ENCODE results near the gene SCN7A.

- no peak for TF ChIP-seq CTCF (IDR thresholded peaks at IDR 0.05)
- TF ChIP-seq POLR2A (IDR thresholded peaks at IDR 0.05): no peak
These were observed at the start of gene SCN7A for GRCh38 chr2:166494140-166494624.

Data from testis (tissue), 2 donors.